HG02759 (cell line): ENCODE data around the gene LIN28B.
"Not testable (repeated sequence)": the region's sequence is repeated elsewhere in the genome, so short reads cannot be mapped to it uniquely, and the experiment has no call there.

ENCODE experiments used
- ATAC-seq: cut with Tn5 transposase; IDR thresholded peaks from one replicate; pipeline ENCODE4 v1.9.1; 2021; ENCODE audit warnings: mild to moderate bottlenecking, moderate library complexity; ENCODE audit not compliant: unreplicated experiment

LIN28B gene

GRCh38 chr6:104955927-104956730, 778 bp upstream of the LIN28B start:
- ATAC-seq = no peak

- no peak for ATAC-seq
Observed at GRCh38 chr6:104957301-104958177, 632 bp downstream of the LIN28B start.

GRCh38 chr6:104958178-104959025, 1.5 kb downstream of the LIN28B start:
- ATAC-seq = no peak

- ATAC-seq = no peak
Observed at GRCh38 chr6:104959026-104959858, 2.3 kb downstream of the LIN28B start.

GRCh38 chr6:104969108-104969507, 12.2 kb downstream of the LIN28B start:
- ATAC-seq = no peak

- no peak for ATAC-seq
Observed at GRCh38 chr6:104969785-104970581, 13.1 kb downstream of the LIN28B start.

GRCh38 chr6:104973404-104973803, 16.5 kb downstream of the LIN28B start:
- no peak for ATAC-seq

- ATAC-seq = no peak
Observed at GRCh38 chr6:104983296-104983695, 26.4 kb downstream of the LIN28B start.

GRCh38 chr6:104983776-104984175, 26.9 kb downstream of the LIN28B start:
- no peak for ATAC-seq

- no peak for ATAC-seq
Observed at GRCh38 chr6:104984831-104985230, 27.9 kb downstream of the LIN28B start.

GRCh38 chr6:104985875-104986274, 29.0 kb downstream of the LIN28B start:
- not testable (repeated sequence) for ATAC-seq

- no peak for ATAC-seq
Observed at GRCh38 chr6:104986625-104987024, 29.7 kb downstream of the LIN28B start.

GRCh38 chr6:104987218-104987617, 30.3 kb downstream of the LIN28B start:
- ATAC-seq = no peak

GRCh38 chr6:104990085-104990484, 33.2 kb downstream of the LIN28B start:
- no peak for ATAC-seq

GRCh38 chr6:104991062-104991461, 34.2 kb downstream of the LIN28B start:
- not testable (repeated sequence) for ATAC-seq

- ATAC-seq = not testable (repeated sequence)
Observed at GRCh38 chr6:104993576-104993975, 36.7 kb downstream of the LIN28B start.

GRCh38 chr6:104995989-104996617, 39.2 kb downstream of the LIN28B start:
- no peak for ATAC-seq

- no peak for ATAC-seq
Observed at GRCh38 chr6:105001063-105001462, 44.2 kb downstream of the LIN28B start.

- no peak for ATAC-seq
Observed at GRCh38 chr6:105001906-105002305, 45.0 kb downstream of the LIN28B start.
